GM13976 (cell line): ENCODE results near the gene IL2.

Experiments
- DNase-seq: peaks from one replicate; pipeline ENCODE4 v3.0.0; 2012; ENCODE audit warnings: low spot score
- in situ Hi-C: fragments of 300-500 bp; cut with MboI; formaldehyde crosslinking; loops from one replicate; pipeline ENCODE4 v1.12.0; 2022; ENCODE audit warnings: low sequenced_read_pairs, mixed read lengths, inconsistent platforms; ENCODE audit not compliant: unreplicated experiment
- TF ChIP-seq, protein P1 (sequence below): IDR thresholded peaks from 2 replicates; pipeline ENCODE4 v1.5.1; 2012; ENCODE audit warnings: borderline replicate concordance, mild to moderate bottlenecking; ENCODE audit not compliant: insufficient read depth; ENCODE audit errors: extremely low read depth, missing control alignments, control extremely low read depth

Gene IL2

DNA sequence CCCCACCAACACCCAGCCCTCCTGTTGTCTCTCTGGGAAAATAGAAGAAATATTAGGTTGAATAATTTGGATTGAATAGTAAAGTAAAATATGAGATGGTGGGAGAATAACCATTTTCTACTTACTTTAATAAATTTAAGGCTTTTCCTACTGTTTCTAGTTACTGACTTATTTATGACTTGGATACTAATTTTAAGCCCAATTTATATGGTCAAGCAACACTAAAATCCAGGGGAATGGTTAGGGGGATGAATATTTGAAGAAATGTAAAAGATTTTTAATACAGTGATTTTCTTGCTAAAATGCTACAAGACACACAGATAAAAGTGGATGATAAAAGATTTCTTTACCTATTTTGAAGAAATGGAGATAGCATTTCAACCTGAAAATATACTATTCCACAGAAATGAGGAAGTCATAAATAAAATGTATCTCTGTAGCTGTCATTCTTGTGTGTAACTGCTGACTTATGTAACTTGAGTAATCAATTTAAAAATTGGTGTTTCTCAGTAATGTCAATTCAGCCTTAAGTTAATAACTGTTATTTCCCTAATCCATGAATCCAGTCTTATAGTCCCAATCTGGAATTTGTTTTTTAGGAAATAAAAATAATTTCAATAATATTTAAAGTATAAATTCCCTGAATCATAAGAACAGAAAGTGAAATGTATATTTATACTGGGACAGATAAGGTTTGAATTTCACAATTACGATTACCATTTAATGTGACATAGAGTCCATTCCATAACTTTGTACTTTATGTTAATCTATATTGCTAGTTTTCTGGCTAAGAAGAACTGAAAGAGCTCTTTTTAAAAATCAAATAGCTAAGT is 24.3 kb upstream of the IL2 start:
- no peak for DNase-seq
- in situ Hi-C loops = no loop called here
- TF ChIP-seq, protein P1, sequence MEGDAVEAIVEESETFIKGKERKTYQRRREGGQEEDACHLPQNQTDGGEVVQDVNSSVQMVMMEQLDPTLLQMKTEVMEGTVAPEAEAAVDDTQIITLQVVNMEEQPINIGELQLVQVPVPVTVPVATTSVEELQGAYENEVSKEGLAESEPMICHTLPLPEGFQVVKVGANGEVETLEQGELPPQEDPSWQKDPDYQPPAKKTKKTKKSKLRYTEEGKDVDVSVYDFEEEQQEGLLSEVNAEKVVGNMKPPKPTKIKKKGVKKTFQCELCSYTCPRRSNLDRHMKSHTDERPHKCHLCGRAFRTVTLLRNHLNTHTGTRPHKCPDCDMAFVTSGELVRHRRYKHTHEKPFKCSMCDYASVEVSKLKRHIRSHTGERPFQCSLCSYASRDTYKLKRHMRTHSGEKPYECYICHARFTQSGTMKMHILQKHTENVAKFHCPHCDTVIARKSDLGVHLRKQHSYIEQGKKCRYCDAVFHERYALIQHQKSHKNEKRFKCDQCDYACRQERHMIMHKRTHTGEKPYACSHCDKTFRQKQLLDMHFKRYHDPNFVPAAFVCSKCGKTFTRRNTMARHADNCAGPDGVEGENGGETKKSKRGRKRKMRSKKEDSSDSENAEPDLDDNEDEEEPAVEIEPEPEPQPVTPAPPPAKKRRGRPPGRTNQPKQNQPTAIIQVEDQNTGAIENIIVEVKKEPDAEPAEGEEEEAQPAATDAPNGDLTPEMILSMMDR = no peak

DNA sequence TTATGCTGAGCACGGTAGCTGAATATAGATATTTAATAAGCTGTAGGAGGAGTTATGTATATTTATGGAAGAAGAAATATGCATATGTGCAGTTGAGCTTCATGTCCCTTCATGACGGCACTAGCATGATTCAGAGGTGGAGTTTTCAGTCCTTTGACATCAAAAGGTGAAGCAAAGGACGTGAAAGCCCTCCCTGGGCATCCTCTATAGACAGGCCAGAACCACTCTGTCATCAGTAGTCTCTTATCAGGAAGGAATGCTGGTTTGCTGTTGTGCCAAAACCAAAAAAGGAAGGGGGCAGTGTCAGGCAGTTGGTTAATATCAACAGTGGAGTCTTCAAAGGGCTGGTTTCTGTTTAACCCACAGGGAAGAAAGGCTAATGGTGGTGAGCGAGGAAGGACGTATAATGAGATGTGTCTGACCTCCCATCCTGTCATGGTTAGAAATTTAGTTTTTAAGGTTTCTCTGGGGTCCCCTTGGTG is 23.5 kb upstream of the IL2 start:
- DNase-seq = no peak
- in situ Hi-C loops = no loop called here
- TF ChIP-seq, protein P1 = no peak

DNA sequence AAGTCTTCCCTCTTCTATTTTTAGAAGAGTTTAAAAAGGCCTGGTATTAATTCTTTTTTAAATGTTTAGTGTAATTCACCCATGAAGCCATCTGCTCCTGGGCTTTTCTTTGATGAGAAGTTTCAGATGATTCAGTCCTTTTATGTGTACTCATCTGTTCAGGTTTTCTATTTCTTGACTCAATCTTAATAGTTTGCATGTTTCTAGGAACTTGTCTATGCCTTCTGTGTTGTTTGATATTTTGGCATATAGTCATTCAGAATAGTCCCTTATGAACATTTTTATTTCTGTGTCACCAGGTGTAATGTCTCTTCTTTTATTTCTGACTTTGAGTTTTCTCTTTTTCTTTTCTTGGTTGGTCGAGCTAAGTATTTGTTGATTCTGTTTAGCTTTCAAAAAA is 20.2 kb upstream of the IL2 start:
- no peak for DNase-seq
- in situ Hi-C loops = no loop called here
- TF ChIP-seq, protein P1 = no peak

DNA sequence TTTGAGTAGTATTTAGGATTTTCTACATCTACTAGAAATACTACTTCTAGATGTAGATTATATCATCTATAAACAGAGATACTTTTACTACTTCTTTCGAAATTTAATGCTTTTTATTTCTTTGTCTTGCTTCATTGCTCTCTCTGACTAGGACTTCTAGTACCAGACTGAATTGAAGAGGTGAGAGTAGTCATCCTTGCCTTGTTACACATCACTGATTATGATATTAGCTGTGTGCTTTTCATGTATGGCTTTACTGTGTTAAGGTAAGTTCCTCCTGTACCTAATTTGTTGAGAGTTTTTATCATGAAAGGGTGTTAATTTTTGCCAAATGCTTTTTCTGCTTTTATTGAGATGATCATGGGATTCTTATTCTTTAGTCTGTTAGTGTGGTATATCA is 19.6 kb upstream of the IL2 start:
- DNase-seq = no peak
- TF ChIP-seq, protein P1 = no peak
- in situ Hi-C loops = no loop called here

DNA sequence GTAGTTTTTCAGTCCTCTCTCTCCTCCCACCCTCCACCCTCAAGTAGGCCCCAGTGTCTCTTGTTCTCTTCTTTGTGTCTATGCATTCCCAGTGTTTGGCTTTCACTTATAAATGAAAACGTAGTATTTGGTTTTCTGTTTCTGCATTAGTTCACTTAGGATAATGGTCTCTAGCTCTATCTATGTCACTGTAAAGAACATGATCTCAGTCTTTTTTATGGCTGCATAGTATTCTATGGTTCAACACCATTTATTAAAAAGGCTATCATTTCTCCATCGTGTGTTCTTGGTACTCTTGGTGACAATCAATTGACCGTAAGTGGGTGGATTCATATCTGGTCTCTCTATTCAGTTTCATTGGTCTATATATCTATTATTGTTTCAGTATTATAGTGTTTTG is 18.7 kb upstream of the IL2 start:
- in situ Hi-C loops = no loop called here
- DNase-seq = no peak
- TF ChIP-seq, protein P1 = no peak

GRCh38 chr4:122469457-122469856 is 12.9 kb upstream of the IL2 start:
- DNase-seq = no peak
- in situ Hi-C loops = no loop called here
- TF ChIP-seq, protein P1 = no peak
